ACHN (cell line): Measurements from ENCODE around the gene FARP1.

Source experiments
- DNase-seq: peaks from one replicate; pipeline ENCODE4 v3.0.0-alpha.2; 2015
- in situ Hi-C: cut with HindIII; loops from 2 replicates; pipeline ENCODE4 v1.10.0; 2017; ENCODE audit warnings: low sequenced_read_pairs, low pct_ligation_motif_present, low pct_unique_long_range_greater_than_20kb

Gene FARP1

GRCh38 chr13:98239162-98240076 is 96.5 kb downstream of the FARP1 start:
- in situ Hi-C loops = no loop called here

GRCh38 chr13:98240135-98240534 is 97.2 kb downstream of the FARP1 start:
- in situ Hi-C loops = no loop called here
- DNase-seq = no peak

More at GRCh38 chr13:98239162-98240076, 96.5 kb downstream of the FARP1 start:
- DNase-seq = peak; percentile 21

GRCh38 chr13:98240974-98241373 is 98.1 kb downstream of the FARP1 start:
- in situ Hi-C loops = no loop called here
- no peak for DNase-seq

- no peak for DNase-seq
- in situ Hi-C loops = no loop called here
These were observed 99.1 kb downstream of the FARP1 start for GRCh38 chr13:98241976-98242375.

GRCh38 chr13:98242403-98242802 is 99.5 kb downstream of the FARP1 start:
- DNase-seq = no peak
- in situ Hi-C loops = no loop called here

GRCh38 chr13:98243929-98244272 is 101.0 kb downstream of the FARP1 start:
- in situ Hi-C loops = no loop called here
- no peak for DNase-seq

- in situ Hi-C loops = no loop called here
- no peak for DNase-seq
These were observed 103.8 kb downstream of the FARP1 start for GRCh38 chr13:98246538-98247172.

- in situ Hi-C loops = no loop called here
- no peak for DNase-seq
These were observed 108.8 kb downstream of the FARP1 start for GRCh38 chr13:98251708-98252107.

GRCh38 chr13:98252931-98253470 is 110.1 kb downstream of the FARP1 start:
- in situ Hi-C loops = no loop called here
- peak; percentile 56 for DNase-seq

- no peak for DNase-seq
- in situ Hi-C loops = no loop called here
These were observed 110.6 kb downstream of the FARP1 start for GRCh38 chr13:98253526-98253925.

GRCh38 chr13:98254513-98254912 is 111.6 kb downstream of the FARP1 start:
- in situ Hi-C loops = no loop called here
- no peak for DNase-seq

GRCh38 chr13:98258226-98258625 is 115.3 kb downstream of the FARP1 start:
- in situ Hi-C loops = no loop called here
- DNase-seq = no peak

- no peak for DNase-seq
- in situ Hi-C loops = no loop called here
These were observed 117.7 kb downstream of the FARP1 start for GRCh38 chr13:98260357-98261164.

- no peak for DNase-seq
- in situ Hi-C loops = no loop called here
These were observed 118.3 kb downstream of the FARP1 start for GRCh38 chr13:98261165-98261702.

- in situ Hi-C loops = no loop called here
These were observed 119.4 kb downstream of the FARP1 start for GRCh38 chr13:98262292-98262691.

GRCh38 chr13:98263841-98264240 is 120.9 kb downstream of the FARP1 start:
- no peak for DNase-seq
- in situ Hi-C loops = no loop called here

More at GRCh38 chr13:98262292-98262691, 119.4 kb downstream of the FARP1 start:
- DNase-seq = no peak

- in situ Hi-C loops = no loop called here
- DNase-seq = no peak
These were observed 122.0 kb downstream of the FARP1 start for GRCh38 chr13:98264877-98265276.

GRCh38 chr13:98265692-98266551 is 123.0 kb downstream of the FARP1 start:
- in situ Hi-C loops = no loop called here
- DNase-seq = peak; percentile 69
